ENCODE results near the gene ZNF521.

Gene ZNF521

DNA sequence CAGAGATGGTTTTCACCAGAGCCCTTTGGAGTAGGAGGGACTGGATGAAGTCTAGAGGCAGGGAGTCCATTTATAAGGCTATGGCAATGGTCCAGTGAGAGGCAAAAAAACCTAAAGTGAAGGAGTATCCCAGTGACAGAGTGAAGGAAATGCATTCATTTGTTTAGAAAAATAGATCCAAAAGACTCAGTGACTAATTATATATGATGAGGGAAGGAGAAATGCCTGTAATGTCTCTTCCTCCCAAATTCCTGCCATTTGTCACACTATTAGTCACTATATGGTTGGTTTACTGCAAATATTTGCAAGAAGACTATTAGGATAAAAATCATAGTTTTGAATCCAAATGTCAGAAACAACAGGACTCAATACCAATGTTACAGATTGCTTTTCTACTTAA, 104.2 kb downstream of the ZNF521 start:
- no peak for DNase-seq

DNA sequence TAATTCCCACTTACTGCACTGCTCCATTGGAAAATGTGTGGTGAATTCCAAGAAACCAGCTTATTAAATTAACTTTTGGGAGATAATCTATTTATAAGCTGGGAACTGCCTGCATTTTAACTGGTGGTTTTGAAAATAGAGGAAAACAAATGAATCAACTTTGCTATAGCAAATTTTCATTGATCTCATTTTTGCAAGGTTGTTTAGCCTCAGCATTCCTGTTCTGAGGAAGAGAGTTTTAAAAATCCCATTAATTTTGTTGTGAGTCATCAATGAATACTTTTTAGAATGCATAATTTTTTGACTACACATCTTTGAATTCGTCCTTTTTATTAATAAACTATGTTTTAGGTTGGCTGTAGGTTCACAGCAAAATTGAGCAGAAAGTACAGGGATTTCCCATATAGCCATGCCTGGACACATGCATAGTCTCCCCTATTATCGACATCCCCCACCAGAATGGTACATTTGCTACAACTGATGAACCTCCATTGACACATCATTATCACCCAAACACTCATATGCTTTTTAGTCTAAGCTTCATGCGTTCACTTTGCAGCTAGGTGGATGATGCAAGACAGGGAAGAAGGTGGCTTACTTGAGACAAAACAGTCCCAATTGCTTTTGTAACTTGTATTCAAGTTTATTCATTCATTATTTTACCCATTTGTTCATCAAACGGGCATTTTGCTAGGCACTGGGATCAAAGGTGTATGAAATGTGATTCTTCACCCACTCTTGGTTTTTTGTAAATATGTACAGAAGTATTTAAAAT, 106.9 kb downstream of the ZNF521 start:
- no peak for DNase-seq

DNA sequence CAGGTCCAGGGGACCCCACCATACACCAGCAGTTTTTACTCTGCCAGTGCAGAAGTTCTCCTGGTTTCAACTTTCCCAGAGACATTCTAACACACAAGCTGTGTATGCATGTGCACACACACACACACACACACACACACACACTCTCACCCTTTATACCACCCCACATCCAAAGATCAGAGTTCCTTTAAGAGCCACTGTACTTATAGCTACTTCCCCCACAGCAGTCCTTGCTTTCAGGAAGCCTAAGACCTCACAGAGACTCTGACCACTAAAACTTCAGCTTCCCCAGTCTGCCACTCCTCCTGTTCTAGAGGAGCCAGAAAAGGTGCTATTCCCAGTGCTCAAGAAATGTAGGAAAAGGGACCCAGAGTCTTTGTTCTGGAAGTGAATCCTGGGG, 107.8 kb downstream of the ZNF521 start:
- DNase-seq, result no peak

DNA sequence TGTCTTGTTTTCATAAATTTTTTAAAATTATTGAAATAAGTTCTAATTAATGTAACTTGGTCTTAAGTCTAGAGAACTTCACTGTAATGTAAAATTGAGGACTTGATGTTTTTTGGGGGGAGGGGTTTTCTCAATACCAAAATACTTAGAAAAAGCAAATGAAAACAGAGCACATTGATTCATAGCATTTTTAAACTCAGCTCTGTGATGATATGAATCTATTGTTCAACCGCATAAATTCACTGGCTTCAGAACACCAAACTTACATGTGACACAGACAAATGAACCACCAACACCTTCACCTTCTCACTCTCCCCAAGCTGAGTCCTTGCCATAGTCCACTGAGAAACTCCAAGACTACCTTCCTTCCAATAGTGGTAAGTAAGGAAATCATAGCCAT, 108.2 kb downstream of the ZNF521 start:
- no peak for DNase-seq

DNA sequence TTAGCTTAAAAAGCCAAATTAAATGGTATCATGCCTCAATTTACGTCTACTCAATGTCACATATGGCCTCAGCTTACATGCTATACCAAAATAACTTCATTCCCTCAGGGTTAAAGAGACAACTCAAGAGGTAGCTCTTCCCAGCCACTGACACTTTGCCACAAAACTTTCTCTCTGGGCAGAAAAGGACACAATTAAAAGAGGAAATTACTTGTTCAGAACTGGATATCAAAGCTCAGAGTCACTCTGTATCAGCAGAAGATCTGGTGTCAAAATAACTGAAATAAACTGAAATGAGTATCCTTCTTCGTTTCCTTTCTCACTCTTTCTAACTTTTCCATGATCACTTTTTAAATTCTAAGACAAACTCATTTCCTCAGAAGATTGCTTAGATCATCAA, 108.7 kb downstream of the ZNF521 start:
- no peak for DNase-seq

DNA sequence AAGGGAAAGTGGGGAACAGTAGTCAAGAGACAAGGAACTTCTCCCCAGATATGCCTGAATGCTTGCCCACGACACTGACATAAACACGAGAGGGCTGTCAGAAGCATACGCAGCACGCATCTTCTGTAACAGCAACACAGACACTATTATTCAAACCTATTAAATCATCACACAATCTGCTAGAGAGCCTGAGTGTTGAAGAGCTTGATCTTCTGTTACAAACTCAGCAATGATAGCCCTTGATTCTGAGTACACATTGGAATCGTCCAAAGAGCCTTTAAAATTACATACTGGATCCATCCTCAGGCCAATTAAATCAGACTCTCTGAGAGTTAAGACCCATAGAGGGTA, 111.6 kb downstream of the ZNF521 start:
- DNase-seq, result no peak

DNA sequence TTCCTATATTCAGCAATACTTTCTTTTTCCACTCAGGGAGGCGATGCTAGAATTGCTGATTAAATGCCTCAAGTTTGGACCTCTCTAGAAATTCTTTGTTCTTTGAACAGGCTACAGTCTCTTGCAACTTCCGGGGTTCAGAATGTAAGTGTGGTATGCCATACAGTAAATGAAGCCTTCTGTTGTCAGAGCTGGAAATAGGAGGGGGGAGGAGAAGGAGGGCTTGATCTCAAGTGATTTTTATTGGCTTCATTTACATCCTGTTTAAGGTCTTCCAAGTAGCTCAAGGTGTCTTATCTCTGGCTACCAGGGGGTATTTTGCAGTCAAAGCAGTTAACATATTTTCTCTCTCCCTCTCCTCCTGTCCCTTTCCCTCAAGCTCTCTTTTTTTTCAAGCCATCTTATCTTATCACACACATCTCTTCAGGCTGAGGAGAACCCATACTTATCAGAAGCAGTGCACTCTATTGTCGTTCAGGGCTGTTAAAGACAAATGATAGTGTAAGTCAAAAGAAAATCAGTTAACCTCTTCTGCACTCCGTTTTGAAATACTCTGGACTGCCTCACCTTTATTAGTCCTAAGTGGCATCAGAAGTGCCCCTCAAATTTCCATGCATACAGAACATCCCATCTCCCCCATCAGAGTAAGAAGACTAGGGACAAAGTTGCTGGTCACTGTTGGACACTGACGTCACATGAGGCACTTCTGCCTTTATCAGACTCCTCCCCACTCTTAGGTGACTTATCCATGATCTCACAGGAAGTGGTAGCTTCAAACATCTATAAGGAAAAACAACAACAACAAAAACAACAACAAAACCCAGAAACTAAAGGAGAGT, 112.2 kb downstream of the ZNF521 start:
- no peak for DNase-seq

DNA sequence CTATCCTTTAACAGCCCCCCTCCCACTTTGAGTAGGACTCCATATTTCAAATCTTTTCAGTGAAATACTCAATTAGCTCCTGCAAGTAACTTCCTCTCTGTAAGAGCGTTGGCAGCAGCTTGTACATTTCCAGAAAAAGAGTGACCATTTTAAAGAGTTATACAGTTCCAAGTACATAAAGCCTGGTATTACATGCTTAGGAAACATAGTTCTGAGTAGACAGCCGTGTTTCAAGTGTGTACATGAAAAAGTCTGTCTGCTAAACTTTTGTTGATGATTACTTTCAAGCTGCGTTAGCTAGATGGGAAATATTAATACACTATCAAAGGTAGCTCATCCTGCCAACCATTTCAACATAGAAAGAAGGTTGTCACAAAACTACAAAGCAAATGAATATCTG, 112.8 kb downstream of the ZNF521 start:
- no peak for DNase-seq

DNA sequence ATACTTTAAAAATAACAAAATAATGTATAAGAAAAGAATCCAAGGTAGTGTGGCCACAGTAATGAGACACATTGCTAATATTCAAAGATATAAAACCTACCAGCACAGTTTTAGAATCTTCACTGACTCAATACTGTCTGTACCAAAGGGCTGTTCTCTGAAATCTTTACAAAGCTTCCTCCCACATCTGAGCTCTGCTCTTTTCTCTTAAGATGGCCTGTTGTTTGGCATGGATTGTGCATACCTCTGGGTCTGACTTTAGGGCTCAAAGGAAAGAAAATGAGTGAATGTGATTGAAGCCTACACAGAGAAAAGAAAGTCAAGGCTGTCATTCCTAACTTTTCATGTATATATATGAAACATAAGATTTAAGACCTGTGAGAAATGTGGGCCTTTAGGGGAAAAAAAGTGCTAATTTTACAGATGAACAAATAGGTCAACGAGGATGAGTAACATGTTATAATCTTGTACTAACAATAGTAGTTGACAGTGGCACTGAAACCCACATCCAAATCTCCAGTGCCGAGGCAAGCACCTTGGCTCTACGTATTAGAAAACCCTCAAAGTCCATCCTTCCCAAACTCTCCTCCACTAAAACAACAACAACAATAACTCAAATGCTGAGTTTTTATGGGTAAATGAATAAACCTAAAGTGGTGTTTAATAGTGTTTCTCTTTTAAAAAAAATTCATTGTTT, 114.2 kb downstream of the ZNF521 start:
- DNase-seq, result no peak

DNA sequence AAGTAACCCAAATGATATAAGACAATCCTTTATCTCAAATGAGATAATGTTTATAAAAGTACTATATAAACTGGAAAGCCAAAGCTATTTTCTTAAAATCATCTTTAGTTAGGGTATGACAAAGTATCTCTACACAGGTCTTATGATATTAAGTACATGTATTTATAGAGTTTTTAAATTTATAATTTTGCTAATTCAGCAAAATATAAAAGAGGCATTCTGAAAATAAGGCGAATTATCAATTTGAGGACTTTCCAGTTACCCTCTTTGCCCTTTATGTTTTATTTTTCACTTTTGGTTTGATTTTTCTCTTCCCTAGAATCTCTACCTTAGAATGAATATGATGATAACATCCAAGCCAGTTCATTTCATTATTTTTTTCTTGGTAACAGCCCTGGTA, 115.2 kb downstream of the ZNF521 start:
- DNase-seq, result no peak

DNA sequence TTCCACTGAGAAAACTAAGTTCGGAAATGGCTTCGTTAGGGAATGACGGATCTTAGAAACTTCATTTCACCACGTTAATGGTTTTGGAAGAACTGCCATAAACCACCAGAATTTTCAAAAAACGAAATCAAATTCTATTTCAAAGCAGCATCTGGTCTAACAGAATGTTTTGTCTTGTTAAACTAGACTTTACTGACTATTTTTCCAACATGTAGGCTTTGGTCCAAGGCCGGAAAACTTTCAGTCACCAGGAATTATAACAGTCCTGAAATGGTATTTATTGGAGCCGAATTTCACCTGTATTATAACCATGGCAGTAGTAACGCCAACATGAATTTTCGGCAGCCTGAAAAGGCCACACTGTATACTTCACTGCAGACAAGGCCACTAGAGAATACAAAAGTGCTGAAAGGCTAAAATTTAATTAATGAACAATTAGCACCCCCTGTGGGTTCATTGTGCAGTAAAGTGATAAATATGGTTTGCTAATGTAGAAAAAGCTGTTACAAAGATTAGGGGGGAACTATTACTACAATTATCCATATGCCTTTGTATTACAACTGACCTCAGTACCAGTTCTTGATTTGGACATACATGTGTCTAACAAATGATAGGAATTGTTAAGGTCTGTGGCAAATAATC, 116.4 kb downstream of the ZNF521 start:
- no peak for DNase-seq

DNA sequence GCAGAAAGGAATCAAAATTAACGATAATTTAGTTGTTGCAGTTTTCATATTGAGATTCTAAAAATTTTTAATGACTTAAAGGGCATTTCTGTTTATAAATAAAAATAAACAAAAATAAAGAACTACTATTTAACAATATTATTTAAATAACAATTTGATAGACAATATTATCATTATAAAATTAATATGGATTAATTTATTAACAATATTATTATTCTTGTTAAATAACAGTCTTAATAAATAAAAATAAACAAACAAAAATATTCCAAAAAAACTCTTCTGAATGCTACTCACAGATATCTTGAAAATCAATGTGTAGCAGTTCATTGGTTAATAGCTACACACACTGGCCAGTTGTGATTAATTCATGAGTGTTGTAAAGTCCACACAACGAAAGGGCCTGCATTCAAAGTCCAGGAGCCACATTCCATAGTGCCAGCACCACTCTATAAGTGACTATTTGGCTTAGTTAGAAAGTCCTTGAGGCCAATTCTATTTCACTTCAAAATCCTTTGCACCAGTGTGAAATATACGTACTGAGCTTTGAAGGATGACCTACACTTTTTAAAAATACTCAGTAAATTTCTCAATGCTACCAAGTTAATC, 117.1 kb downstream of the ZNF521 start:
- no peak for DNase-seq

DNA sequence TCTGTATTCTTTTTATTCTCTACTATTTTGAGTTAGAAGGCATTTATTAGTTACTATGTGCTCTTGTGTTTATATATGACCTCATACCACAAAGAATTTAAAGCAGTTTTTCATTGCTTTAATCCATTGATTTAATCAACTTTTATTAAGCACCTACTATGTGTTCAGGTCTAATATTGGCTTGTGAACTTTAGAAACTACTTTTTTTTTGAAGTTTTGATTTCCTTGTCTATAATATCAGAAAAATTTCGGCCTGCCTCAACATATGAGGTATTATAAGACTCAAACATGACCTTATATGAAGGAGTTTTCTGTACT, 117.7 kb downstream of the ZNF521 start:
- DNase-seq, result no peak

DNA sequence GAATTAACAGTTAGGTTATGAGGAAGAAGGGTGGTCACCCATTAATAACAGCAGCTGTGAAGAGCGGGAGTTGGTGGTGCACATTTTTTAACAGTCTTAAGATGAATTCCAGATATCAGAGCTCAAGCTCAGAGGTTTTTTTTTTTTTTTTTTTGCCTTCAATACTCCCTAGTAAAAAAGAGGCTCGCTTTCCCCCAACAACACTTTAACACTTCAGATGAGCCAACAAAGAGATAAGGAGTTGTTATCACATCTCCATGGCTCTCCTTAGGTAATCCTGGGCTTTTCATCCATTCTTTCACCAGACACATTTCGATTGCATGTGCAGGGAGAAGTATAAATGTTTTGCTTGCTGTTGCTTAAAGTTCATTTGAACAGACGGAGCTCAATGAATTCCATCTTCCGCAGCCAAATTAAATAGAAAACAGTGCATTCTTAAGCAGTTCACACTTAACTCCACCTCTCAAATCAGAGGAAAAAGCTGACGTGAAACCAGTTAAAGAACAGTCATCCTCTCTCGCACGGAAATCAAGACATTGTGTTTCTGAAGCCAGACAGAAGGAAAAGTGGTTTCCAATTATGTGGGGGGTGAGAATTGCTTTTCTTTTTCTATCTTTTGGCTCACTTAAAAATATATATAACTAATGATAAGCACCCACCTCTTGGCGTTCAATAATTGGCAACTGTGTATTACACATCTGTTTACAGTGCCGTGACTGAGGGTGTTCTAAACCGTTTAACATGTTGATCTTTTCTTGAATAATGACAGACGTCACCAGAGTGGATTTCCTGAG, 118.2 kb downstream of the ZNF521 start:
- DNase-seq, result no peak

DNA sequence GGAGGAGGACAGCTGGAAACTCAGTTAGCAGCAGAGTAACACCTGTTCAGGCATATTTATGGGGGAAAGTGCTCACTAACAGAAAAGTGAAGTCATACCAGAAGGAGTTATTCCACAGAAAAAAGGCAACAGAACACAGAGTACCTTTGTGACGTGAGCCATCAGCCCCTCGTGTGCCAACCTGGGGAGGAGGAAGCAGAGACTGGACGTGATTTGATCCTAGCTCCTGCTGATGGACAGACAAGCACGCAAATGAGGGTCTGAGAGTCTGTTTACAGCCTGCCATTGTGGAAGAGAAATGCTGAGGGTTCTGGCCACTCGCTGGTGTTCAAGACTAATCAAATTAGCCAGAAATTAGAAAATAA, 120.7 kb downstream of the ZNF521 start:
- no peak for DNase-seq

DNA sequence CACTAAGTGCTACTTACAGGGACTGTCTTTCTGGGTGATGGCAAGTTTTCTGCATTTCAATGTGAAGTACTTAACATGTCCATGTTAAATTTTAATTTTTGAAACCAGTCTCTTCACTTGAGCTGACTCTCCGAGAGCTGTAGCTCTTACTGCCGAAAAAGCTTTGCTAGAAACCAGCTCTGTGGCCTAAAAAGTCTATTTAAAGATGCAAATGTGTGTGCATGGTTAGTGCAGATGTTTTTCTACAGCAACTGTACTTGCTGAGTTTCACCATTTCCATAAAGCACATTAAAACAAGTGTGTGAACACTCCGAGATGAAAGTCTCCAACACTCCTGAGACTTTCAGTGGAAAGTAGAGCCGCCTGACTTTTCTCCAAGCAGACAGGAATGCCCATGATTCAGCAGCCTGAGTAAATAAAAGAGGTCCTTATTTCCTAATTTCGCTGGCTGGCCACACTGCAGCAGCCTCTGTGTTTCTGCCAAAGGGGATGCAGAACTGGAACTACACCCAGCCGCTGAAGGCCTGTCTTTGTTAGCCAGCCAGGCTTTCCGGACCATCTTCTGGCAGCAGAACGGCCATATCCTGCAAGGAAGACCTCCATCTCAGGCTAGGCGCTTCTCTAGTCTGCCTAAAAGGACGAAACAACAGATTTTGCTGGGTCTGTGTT, 121.2 kb downstream of the ZNF521 start:
- peak; percentile 24 to 40 for DNase-seq

DNA sequence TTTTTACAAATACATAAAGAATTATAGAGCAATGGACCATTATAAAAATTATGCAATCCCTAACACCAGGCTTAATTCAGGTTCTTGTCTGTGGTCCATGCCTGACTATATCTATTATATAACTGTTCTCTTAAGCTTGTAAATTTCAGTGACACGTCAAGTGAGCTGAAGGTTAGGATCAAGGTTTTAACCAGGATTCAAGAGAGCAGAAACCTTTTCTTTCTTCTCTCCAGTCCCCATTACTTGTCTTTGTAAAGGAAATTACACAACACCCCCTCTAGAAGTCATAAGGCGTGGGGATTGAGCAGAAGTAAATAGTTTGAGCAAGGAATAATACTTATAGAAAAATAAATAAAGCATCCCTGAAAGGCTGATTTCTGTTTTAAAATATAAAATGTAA, 122.0 kb downstream of the ZNF521 start:
- peak in 1 of 2 donors; percentile 12 for DNase-seq

DNA sequence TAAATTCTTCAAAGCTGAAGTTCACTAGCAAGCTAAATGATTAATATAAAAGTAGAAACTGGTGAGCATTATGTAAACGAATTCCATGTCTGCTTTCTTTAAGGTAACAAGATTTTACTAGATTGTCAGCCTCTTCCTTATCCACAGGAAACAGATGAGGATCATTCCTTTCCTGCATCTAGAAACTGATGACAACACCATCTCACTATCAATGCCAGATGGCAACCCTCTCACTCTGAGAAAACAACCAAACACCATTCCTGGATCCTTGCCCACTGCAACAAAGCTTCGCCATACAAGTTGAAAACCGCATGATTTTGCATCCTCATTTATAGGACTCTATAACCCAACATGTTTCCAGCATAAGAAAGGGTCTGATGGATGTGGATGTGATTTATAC, 122.9 kb downstream of the ZNF521 start:
- DNase-seq, result no peak

DNA sequence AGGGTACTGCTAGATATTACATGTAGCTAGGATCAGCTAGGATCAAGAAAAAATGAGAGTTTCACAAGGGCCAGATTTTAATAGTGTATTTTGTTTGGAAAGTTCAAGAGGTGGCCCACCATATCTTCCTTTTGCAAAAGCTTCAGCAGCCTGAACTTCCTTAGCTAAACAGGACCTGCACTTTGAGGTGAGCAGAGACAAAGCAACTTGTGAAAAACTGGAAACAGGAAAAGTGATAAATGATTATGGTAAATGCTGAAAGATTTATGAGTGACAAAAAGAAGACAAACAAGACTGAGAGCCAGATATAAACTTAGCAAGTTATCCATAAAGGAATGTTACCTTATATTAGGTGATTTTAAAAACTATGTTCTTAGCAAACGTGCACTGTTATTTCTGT, 123.6 kb downstream of the ZNF521 start:
- no peak for DNase-seq

DNA sequence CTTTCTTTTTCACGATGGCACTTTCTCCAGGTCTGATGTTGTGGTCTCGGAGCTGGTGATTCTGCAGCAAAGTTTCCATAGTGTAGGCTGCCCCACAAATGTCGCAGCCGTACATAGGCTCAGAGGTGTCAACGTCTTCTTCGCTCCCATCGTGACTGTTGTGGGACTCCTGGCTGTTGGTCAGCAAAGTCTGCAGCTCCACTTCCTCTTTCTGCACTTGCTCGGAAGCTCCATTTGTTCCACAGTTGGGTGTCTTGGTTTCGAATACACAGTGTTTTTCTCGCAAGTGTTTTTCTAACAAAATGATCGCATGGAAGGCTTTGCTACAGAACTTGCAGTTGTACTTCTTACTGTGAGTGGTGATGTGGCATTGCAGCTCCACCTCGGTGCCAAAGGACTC, 126.8 kb downstream of the ZNF521 start:
- peak; percentile 33 to 34 for DNase-seq
